Measurements from ENCODE around the gene ELK1. TPM values are rescaled to one million over a fixed set of nuclear protein-coding genes. Genes with fewer than 3 reads are reported as not detected.

ELK1 gene
- total and polyA plus RNA-seq, 2 of the 8 experiments (the other 6 are each of a cell fraction or from before 2014, with no cell fraction given) = 31.9 to 42.2 TPM

- Histone ChIP-seq H3K9me3 (ENCODE audit: insufficient read depth in 2 of 2, low read depth in 1 of 2, low read length in 1 of 2) (no peaks in the 10 kb centered on the region), H2AFZ (ENCODE audit: low read length) (no peak overlapping the region), H3K27ac (ENCODE audit: low read depth, low read length) (no peak overlapping the region), H2BK15ac (ENCODE audit: low read length) (no peak overlapping the region), H3K4me2 (ENCODE audit: insufficient read depth in 1 of 2, low read depth in 2 of 2, low read length in 2 of 2) (no peak overlapping the region; a peak in 1 of 4 replicates), H3K56ac (replicated peaks; ENCODE audit: insufficient read length, low read depth, low read length) (no peak overlapping the region), H3K36me3 (ENCODE audit: control insufficient read depth in 2 of 4, insufficient read depth in 4 of 4, low read length in 3 of 4) (peaks cover 0 to 3% (median 1%) of the 10 kb centered on the region in 4 experiments; a peak in 1 of 8 replicates), H2BK12ac (ENCODE audit: low read depth, low read length) (no peak overlapping the region), H3K9ac (replicated peaks in 1 of 4; ENCODE audit: extremely low read depth in 1 of 4, low read depth in 3 of 4, low read length in 3 of 4) (no peak overlapping the region), H3K79me2 (ENCODE audit: control insufficient read depth in 1 of 2, insufficient read depth in 2 of 2, low read length in 2 of 2) (peaks cover 4 to 21% of the 10 kb centered on the region in 2 experiments; a peak in 3 of 4 replicates), H2BK120ac (replicated peaks; ENCODE audit: low read depth, low read length) (no peak overlapping the region), H4K5ac (ENCODE audit: insufficient read length, low read depth, low read length) (no peak overlapping the region), H3K4me1 (replicated peaks in 1 of 4; ENCODE audit: control insufficient read depth in 3 of 4, insufficient read depth in 4 of 4, low read length in 3 of 4) (peaks cover 0 to 6% (median 1%) of the 10 kb centered on the region in 4 experiments; a peak in 3 of 7 replicates), H3K23ac (ENCODE audit: insufficient read length) (no peak overlapping the region), H4K91ac (replicated peaks; ENCODE audit: insufficient read length, low read length) (no peak overlapping the region), H3K4me3 (ENCODE audit: extremely low read depth in 1 of 4, insufficient read depth in 2 of 4, low read depth in 3 of 4, low read length in 4 of 4) (no peak overlapping the region), H2AK5ac (ENCODE audit: low read depth, low read length) (no peak overlapping the region), H3K14ac (ENCODE audit: insufficient read length) (no peak overlapping the region), H3K79me1 (ENCODE audit: low read depth, low read length) (no peaks in the 10 kb centered on the region; the same call in 1 of the 2 replicates), H3K23me2 (ENCODE audit: low read depth, low read length) (no peaks in the 10 kb centered on the region; the same call in 1 of the 2 replicates), H3K4ac (replicated peaks; ENCODE audit: insufficient read length, low read depth, low read length) (no peak overlapping the region), H2BK5ac (ENCODE audit: low read depth, low read length) (no peak overlapping the region), H4K8ac (ENCODE audit: extremely low read depth, insufficient read depth, low read length) (no peak overlapping the region), H4K20me1 (replicated peaks in 1 of 2; ENCODE audit: control insufficient read depth in 1 of 2, insufficient read depth in 2 of 2, low read length in 2 of 2) (peaks cover 0 to 8% of the 10 kb centered on the region in 2 experiments), H3K27me3 (replicated peaks in 1 of 4; ENCODE audit: control insufficient read depth in 3 of 4, extremely low read depth in 1 of 4, insufficient read depth in 3 of 4, low read length in 3 of 4) (no peaks in the 10 kb centered on the region), H3K18ac (ENCODE audit: extremely low read depth, low read length) (no peak overlapping the region), H2BK20ac (ENCODE audit: low read length) (no peak overlapping the region)
- ChIA-PET POLR2A (ENCODE audit: partially characterized antibody) (interaction anchor here (1.1 kb wide), 1 partner anchor 7 kb away, joined by 3 read pairs; no protein-coding TSS in a partner anchor), CTCF (ENCODE audit: partially characterized antibody) (interaction anchor here (0.6 to 1.5 kb wide), 2 partner anchors 23 to 147 kb away, joined by 3 read pairs; no protein-coding TSS in a partner anchor)
- TF ChIP-seq HDAC6 (IDR thresholded peaks at IDR 0.05; ENCODE audit: low read depth, low read length) (no peak), KDM1A (IDR thresholded peaks at IDR 0.05; ENCODE audit: borderline replicate concordance, low read length) (no peak)
- FAIRE-seq (no peak), DNase-seq (ENCODE audit: low read depth in 1 of 2, low spot score in 2 of 2) (no peak)
- 100% methylated on average over 2 of the region's 2 CpGs; no CpG with 5 or more reads in 1 of the 2 experiments for WGBS, 2 experiments (ENCODE audit: extremely low coverage in 1 of 2, insufficient coverage in 1 of 2, insufficient read length in 1 of 2, insufficient replicate concordance in 2 of 2, low coverage in 1 of 2, low lambda C conversion rate in 2 of 2, missing lambda C conversion rate in 1 of 2)
These were observed 2.0 kb downstream of the ELK1 start for GRCh38 chrX:47648376-47648775.

Data from H1 (cell line).